GM12874 (cell line): ENCODE data around the gene C6orf58.

Experiments
- CTCF ChIP-seq: IDR thresholded peaks from 2 replicates; pipeline ENCODE4 v1.5.1; 2011; ENCODE audit warnings: low read depth, mild to moderate bottlenecking, control low read depth, low read length, moderate library complexity; ENCODE audit not compliant: insufficient read depth

C6orf58 gene

GRCh38 chr6:127570739-127571389, 6.1 kb upstream of the C6orf58 start:
- TF ChIP-seq CTCF = no peak

- no peak for TF ChIP-seq CTCF
These were observed 1.9 kb downstream of the C6orf58 start for GRCh38 chr6:127578900-127579299.

- no peak for TF ChIP-seq CTCF
These were observed 4.6 kb downstream of the C6orf58 start for GRCh38 chr6:127581576-127581975.

GRCh38 chr6:127582777-127583462, 5.9 kb downstream of the C6orf58 start:
- no peak for TF ChIP-seq CTCF

GRCh38 chr6:127585123-127585522, 8.1 kb downstream of the C6orf58 start:
- no peak for TF ChIP-seq CTCF

GRCh38 chr6:127586372-127586771, 9.4 kb downstream of the C6orf58 start:
- no peak for TF ChIP-seq CTCF

- no peak for TF ChIP-seq CTCF
These were observed 10.9 kb downstream of the C6orf58 start for GRCh38 chr6:127587875-127588274.
